ENCODE measurements around the gene CHN2.
A peak's percentile ranks its signal among the peaks of the same experiment; 100 is the strongest.
"Not testable (repeated sequence)": the region's sequence is repeated elsewhere in the genome, so short reads cannot be mapped to it uniquely, and the experiment has no call there.

CHN2 gene

GRCh38 chr7:29262191-29262917, 67.8 kb downstream of the CHN2 start:
- DNase-seq: no peak

DNA sequence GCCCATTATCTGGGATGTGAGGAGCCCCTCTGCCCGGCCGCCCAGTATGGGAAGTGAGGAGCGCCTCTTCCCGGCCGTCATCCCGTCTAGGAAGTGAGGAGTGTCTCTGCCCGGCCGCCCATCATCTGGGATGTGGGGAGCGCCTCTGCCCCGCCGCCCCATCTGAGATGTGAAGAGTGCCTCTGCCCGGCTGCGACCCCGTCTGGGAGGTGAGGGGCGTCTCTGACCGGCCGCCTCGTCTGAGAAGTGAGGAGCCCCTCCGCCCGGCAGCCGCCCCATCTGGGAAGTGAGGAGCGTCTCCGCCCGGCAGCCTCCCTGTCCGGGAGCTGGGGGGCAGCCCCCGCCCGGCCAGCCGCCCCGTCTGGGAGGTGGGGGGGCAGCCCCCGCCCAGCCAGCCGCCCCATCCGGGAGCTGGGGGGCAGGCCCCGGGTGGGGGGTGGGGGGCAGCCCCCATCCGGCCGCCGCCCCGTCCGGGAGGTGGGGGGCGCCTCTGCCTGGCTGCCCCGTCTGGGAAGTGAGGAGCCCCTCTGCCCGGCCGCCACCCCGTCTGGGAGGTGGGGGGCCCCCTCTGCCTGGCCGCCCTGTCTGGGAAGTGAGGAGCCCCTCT, 69.1 kb downstream of the CHN2 start:
- DNase-seq: not testable (repeated sequence)

DNA sequence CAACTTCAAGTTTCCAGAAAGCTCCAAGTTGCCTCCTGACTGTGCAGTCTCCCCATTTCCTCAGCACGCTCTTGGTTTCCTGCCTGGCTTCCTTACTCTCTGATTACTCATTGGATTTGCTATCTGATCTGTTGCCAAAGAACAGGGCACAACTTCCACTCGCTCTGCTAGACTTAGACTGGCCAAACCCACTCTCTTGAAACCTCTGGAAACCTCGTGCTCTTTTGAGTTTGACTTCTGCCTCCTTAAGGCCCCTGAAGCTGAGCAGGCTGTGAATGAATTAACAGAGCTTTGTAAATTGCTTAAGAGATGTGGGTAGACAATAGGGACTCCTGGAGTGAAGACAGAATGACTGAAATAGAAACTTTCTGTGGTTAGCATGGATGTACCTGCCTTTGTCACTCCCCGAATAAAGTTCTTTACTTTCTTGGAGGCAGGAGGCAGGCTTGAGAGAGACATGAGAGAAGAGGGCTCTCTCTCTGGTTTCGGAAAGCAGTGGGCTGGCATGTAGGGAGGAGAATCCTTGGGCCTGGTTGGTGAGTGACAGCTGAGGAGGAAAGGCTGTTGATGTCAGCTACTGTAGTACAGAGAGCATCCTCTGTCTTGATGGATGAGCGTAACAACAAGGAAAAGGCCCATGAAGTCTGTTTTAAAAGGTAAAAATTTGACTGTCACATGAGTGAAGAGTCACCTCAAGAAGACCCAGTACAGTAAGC, 70.8 kb downstream of the CHN2 start:
- no peak for DNase-seq

GRCh38 chr7:29269935-29270334, 75.4 kb downstream of the CHN2 start:
- no peak for DNase-seq

GRCh38 chr7:29270594-29271318, 76.2 kb downstream of the CHN2 start:
- DNase-seq: no peak

DNA sequence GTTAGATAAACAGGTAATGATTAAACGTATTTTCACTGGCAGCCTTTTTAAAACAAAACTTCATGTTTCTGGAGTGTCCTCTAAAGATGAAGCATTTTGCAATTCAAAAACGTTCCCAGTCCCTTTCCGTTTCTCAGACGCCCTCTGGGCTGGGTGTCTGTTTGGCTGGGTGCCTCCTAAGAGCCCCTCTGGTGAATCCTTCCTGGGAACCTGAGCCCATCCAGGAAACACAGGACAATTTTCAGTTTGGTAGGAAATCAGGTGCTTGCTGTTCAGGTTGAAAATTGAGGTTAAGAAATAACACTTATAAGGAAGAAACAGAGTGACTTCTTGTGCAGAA, 76.7 kb downstream of the CHN2 start:
- no peak for DNase-seq

- no peak for DNase-seq
Measured at GRCh38 chr7:29272057-29272456, 77.5 kb downstream of the CHN2 start.

DNA sequence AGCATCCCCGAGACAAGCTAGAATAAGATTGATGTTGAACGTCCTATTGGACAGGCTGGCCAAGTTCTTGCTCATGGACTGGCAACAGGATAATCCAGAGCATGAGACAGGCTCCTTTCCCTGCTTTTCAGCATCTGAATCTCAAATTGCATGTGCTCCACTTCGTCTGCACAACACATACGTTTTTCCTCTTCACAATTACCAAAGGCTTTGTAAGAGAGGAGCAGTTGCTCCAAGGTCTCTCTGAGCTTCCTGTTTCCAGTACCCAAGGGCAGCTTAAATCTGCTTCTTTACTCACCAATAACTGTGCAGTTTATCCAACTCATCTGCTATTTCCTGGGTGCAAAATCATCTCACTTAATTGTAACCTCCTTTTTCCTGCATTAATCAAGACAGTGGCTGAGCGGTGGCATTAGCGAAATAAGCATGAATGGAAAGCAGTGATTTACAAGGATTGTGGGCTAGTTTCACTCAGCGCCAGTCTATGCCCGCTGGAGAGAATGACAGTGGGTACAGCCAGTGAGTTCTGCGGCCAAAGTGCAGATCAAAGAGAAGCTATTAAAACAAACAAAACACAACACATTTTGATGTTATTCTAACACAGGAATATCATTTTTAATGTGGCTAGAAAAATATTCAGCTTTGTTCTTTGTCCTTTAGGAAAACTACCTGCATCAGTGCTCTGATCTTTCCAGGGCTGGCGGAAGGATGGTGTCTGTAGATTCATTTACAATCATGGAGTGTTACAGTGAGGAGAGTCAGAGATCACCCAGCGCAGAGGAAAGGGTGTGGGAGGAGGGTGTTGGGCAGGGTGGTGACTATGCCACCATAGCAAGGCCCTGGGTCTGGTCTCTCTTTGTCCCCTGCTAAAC, 79.8 kb downstream of the CHN2 start:
- DNase-seq: no peak

DNA sequence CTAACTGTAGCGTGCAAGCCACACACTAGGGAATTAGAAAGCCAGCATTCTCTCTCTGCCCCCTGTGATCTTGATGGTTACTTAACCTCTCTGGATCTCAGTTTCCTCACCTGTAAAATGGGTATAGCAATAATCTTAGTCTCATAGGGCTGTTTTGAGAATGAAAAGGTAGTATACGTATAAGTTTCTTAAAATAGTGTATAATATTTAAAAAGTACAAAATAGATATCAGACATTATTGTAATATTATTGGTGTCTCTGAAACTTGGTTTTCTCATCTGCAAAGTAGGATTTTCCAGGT, 80.4 kb downstream of the CHN2 start:
- DNase-seq: no peak

GRCh38 chr7:29275493-29275892, 80.9 kb downstream of the CHN2 start:
- DNase-seq: no peak

- no peak for DNase-seq
Measured at GRCh38 chr7:29276199-29276598, 81.6 kb downstream of the CHN2 start.

DNA sequence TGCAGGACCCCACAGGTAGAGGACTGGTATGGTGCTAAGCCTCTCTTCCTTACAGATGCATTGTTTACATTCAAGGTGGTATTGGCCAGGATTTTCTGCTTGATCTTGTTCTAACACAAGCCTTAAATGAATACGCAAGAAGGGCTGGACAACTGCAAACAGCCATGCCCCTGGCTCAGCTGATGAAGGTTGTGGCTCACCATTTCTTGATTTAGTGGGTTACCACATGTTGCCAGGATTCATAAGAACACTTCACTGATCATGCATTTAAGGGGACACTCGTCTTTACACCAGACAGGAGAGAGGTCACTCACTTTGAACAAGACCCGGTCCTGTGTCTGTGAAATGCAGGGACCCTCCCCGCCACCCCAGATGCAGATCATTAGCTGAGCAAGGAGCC, 82.2 kb downstream of the CHN2 start:
- no peak for DNase-seq

DNA sequence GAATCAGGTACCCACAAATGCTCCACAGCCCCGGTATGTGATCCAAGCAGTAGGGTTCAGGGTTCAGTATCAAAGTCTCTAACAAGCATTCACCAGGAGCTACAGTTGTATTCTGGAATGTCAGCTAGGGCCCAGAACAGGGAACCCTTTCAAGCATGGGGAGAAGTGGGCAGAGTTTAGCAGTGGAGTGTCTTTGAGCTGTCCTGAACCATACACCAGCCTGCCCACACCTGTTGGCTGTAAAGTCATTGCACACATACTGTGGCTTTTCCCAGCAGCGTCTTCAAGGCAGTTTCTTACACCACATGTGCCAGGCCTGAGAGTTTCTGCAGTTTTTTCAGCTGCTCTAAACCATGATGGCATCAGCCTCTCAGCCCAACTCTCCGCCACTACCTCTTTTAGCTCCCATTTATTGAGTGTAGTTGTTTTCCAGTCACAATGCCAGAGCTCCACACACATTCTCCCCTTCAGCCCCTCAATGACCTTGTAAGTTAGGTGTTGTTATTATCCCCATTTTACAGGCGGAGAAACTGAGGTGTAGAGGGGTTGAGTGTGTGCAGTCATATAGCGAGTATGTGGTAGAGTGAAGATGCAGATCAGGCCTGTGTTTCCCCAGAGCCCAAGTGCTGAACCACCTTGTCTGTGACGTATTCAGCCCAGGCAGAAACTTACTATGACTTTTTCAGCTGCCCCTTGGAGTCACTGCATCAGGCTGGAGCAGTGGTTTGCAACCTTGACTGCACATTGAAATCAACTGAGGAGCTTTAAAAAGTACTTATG, 83.1 kb downstream of the CHN2 start:
- no peak for DNase-seq

DNA sequence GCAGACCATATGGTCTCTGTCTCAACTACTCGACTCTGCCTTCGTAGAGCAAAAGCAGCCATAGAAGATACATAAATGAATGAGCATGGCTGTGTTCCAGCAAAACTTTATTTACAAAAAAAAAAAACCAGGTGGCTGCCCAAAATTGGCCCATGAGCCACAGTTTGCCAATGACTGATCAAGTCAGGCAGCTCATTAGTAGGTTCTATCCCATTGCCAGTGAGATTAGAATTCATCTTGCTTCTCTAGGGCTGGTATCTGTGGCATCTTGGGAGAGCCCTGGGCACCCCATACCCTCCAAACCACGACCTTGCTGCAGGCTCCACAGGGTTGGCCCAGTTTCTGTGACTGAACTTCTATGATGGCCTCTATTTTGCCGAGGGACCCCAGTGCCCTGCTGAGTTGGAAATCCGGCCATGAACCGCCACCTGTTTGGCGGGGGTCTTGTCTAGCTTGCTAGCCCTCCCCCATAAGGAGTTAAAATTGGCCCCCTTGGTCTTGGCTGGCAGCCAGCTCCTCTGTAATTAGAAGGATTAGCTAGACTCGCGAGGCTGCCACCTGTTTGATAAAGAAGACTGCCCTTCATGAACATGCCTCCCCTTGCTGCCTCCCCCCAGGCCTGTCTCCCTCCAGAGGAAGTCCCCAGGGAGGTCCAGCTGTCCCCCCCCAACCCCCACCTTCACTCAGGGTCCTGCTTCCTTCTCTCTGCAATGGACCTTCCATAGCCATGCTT, 83.9 kb downstream of the CHN2 start:
- no peak for DNase-seq

DNA sequence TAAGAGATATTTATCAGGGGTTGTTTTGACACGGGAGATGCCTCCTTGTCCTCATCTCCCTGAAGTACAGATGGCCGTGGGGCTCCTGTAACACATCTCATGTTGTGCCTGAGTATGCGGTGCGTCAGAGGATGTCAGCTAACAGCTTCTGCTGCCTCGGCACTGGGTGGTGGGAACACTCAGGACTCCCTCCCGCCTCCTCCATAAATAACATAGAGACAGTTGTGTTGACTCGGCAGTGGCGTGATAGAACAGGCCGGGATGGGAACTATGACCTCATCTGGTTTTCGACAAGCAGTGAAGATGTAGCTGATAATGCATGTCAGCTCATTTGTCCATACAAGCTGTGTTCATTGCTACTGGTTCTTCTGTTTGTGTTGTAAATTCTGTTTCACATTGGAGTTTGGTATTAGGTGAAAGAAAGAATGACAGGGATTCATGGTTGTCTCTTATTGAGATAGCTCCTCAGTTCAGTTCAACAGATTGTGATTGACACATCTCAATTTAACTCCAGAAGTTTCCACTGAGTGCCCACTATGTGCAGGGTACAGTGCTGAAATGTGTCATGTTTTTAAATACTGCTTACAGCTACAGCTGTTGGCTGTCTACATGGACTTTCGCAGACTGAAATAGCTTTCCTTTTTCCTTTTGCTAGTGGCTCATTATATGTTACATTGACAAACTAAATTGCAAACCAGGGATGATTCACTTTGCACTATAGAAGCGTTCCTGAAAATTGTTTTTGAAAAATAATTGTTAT, 87.4 kb downstream of the CHN2 start:
- DNase-seq: no peak

GRCh38 chr7:29282819-29283414, 88.3 kb downstream of the CHN2 start:
- DNase-seq: no peak

- no peak for DNase-seq
Measured at GRCh38 chr7:29284696-29285443, 90.3 kb downstream of the CHN2 start.

- DNase-seq: peak; percentile 33
Measured at GRCh38 chr7:29285444-29285793, 90.8 kb downstream of the CHN2 start.

- no peak for DNase-seq
Measured at GRCh38 chr7:29285861-29286260, 91.3 kb downstream of the CHN2 start.
